OCI-LY3 (cell line): ENCODE results near the gene RNF168.
A peak's percentile ranks its signal among the peaks of the same experiment; 100 is the strongest.
"Not testable (repeated sequence)": the region's sequence is repeated elsewhere in the genome, so short reads cannot be mapped to it uniquely, and the experiment has no call there.

Experiments
- H2AFZ ChIP-seq: fragments of 200-600, 300-600 bp; shearing (Covaris generic); 2 replicates; pipeline ENCODE4 v1.6.0; 2014; ENCODE audit warnings: antibody characterized with exemption, low read depth, low read length
- H3K27ac ChIP-seq: fragments of 200-600, 300-600 bp; sonication (generic); 2 replicates; pipeline ENCODE4 v1.5.1; 2014; ENCODE audit warnings: mild to moderate bottlenecking, low read length, moderate library complexity, mixed read lengths
- H3K27me3 ChIP-seq: fragments of 200-600, 300-600 bp; sonication (generic); 2 replicates; pipeline ENCODE4 v1.6.1; 2014; ENCODE audit warnings: low read depth, low read length, mixed read lengths
- H3K36me3 ChIP-seq: fragments of 200-600, 300-600 bp; sonication (generic); replicated peaks from 2 replicates; pipeline ENCODE3; 2014; ENCODE audit warnings: low read depth, low read length, mixed read lengths
- H3K4me1 ChIP-seq: fragments of 300-600, 200-600 bp; sonication (generic); 2 replicates; pipeline ENCODE4 v1.6.1; 2014; ENCODE audit warnings: low read length, mixed read lengths
- H3K4me2 ChIP-seq: fragments of 200-600, 300-600 bp; sonication (generic); 2 replicates; pipeline ENCODE4 v1.6.1; 2014; ENCODE audit warnings: low read length, mixed read lengths
- H3K4me3 ChIP-seq: fragments of 300-600, 200-600 bp; sonication (generic); 2 replicates; pipeline ENCODE4 v1.5.1; 2014; ENCODE audit warnings: antibody characterized with exemption, mild to moderate bottlenecking, low read length, moderate library complexity
- H3K79me2 ChIP-seq: fragments of 300-600, 200-600 bp; shearing (Covaris generic); 2 replicates; pipeline ENCODE4 v1.6.1; 2014; ENCODE audit warnings: mild to moderate bottlenecking, low read length, mixed read lengths
- H3K9ac ChIP-seq: fragments of 300-600, 200-600 bp; shearing (Covaris generic); 2 replicates; pipeline ENCODE4 v1.6.0; 2014; ENCODE audit warnings: mild to moderate bottlenecking, low read length, moderate library complexity
- H3K9me3 ChIP-seq: fragments of 200-600, 300-600 bp; shearing (Covaris generic); 2 replicates; pipeline ENCODE4 v1.6.1; 2014; ENCODE audit warnings: low read length, mixed read lengths; ENCODE audit not compliant: insufficient read depth
- H4K20me1 ChIP-seq: fragments of 200-600, 300-600 bp; sonication (generic); 2 replicates; pipeline ENCODE4 v1.6.1; 2016; ENCODE audit warnings: low read length, mixed read lengths; ENCODE audit not compliant: insufficient read depth
- CTCF ChIP-seq: fragments of 200-600, 300-600 bp; sonication (generic); IDR thresholded peaks from 2 replicates; pipeline ENCODE4 v1.5.1; 2014; ENCODE audit warnings: antibody characterized with exemption, low read length, low read depth
- EZH2phosphoT487 ChIP-seq: fragments of 200-600 bp; shearing (Covaris generic); IDR thresholded peaks from 2 replicates; pipeline ENCODE4 v1.6.1; 2018; ENCODE audit warnings: antibody characterized with exemption, mixed run types, low read depth

Gene RNF168

GRCh38 chr3:196445391-196445790 is 58.2 kb downstream of the RNF168 start:
- not testable (repeated sequence) for H4K20me1 ChIP-seq, H3K4me2 ChIP-seq

GRCh38 chr3:196444500-196444894 is 59.1 kb downstream of the RNF168 start:
- Histone ChIP-seq H4K20me1 (no peaks in the 10 kb centered on the region), H3K4me3 (no peak overlapping the region), H2AFZ (no peak overlapping the region), H3K9ac (no peak overlapping the region), H3K36me3 (no peaks in the 10 kb centered on the region), H3K79me2 (no peaks in the 10 kb centered on the region), H3K27me3 (no peaks in the 10 kb centered on the region), H3K4me2 (no peak overlapping the region), H3K4me1 (peaks cover 24% of the 10 kb centered on the region), H3K27ac (no peak overlapping the region), H3K9me3 (no peaks in the 10 kb centered on the region)
- TF ChIP-seq CTCF (no peak), EZH2phosphoT487 (no peak)

More at GRCh38 chr3:196445391-196445790, 58.2 kb downstream of the RNF168 start:
- peaks cover 15% of the 10 kb centered on the region for H3K4me1 ChIP-seq
- H3K27me3 ChIP-seq, H3K79me2 ChIP-seq, H3K4me3 ChIP-seq, H3K27ac ChIP-seq, H3K9ac ChIP-seq, H3K36me3 ChIP-seq, H3K9me3 ChIP-seq, H2AFZ ChIP-seq: not testable (repeated sequence)
- peak; percentile 42 for TF ChIP-seq CTCF

GRCh38 chr3:196440696-196441095 is 62.9 kb downstream of the RNF168 start:
- H3K27ac ChIP-seq = peak overlapping the region; percentile 78
- H3K9ac ChIP-seq = peak overlapping the region; percentile 16; the same call in 1 of the 2 replicates
- no peaks in the 10 kb centered on the region for H3K79me2 ChIP-seq
- no peak overlapping the region for H2AFZ ChIP-seq
- no peaks in the 10 kb centered on the region for H4K20me1 ChIP-seq
- no peaks in the 10 kb centered on the region for H3K27me3 ChIP-seq
- H3K9me3 ChIP-seq = no peaks in the 10 kb centered on the region
- TF ChIP-seq CTCF (no peak), EZH2phosphoT487 (no peak)
- peak overlapping the region; percentile 83 for H3K4me2 ChIP-seq
- no peaks in the 10 kb centered on the region for H3K36me3 ChIP-seq
- peaks cover 29% of the 10 kb centered on the region for H3K4me1 ChIP-seq
- peak overlapping the region; percentile 41 for H3K4me3 ChIP-seq

GRCh38 chr3:196440041-196440537 is 63.5 kb downstream of the RNF168 start:
- Histone ChIP-seq H3K36me3 (no peaks in the 10 kb centered on the region), H4K20me1 (no peaks in the 10 kb centered on the region), H3K4me3 (peak overlapping the region; percentile 41), H2AFZ (no peak overlapping the region), H3K4me1 (peaks cover 29% of the 10 kb centered on the region), H3K9ac (peak overlapping the region; percentile 23; the same call in 1 of the 2 replicates), H3K27ac (peak overlapping the region; percentile 78), H3K27me3 (no peaks in the 10 kb centered on the region), H3K9me3 (no peaks in the 10 kb centered on the region), H3K4me2 (peak overlapping the region; percentile 83), H3K79me2 (no peaks in the 10 kb centered on the region)
- no peak for TF ChIP-seq CTCF
- TF ChIP-seq EZH2phosphoT487 = no peak
